SK-N-MC (cell line): ENCODE results near the gene DHDH.

Experiments used
- EZH2 ChIP-seq: fragments of 200-600 bp; sonication (generic); IDR thresholded peaks from one replicate; pipeline ENCODE4 v1.6.1; 2017; ENCODE audit warnings: antibody characterized with exemption
- FOXP2 ChIP-seq: optimal IDR thresholded peaks from 2 replicates; pipeline ENCODE3; 2011; ENCODE audit warnings: mild to moderate bottlenecking, moderate library complexity; ENCODE audit not compliant: insufficient read depth; ENCODE audit errors: extremely low read length, control extremely low read depth
- POLR2AphosphoS5 ChIP-seq: IDR thresholded peaks from 2 replicates; pipeline ENCODE4 v1.6.1; 2012; ENCODE audit warnings: mild to moderate bottlenecking, low read depth, low read length, borderline replicate concordance

DNA sequence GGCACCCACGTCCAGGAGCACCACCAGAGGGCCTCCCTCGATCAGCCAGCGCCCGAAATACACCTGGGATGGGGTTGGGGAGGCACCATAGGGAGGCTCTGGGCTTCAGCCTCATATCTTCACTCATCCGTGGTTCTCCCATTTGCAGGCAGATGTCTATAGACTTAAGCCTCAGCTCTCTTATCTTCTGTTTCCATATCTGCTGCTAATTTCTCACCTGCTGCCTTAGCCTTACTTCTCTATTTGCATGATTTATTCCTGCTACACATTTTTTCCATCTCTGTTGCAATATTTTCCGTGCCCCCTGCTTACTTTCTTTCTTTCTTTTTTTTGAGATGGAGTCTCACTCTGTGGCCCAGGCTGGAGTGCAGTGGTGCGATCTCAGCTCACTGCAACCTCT lies 53.8 kb downstream of the DHDH start:
- TF ChIP-seq POLR2AphosphoS5, result no peak
- no peak for TF ChIP-seq EZH2
- TF ChIP-seq FOXP2, result no peak
